Rectal smooth muscle tissue (tissue), 1 donor: Measurements from ENCODE around the gene SHC1.
"Not testable (repeated sequence)": the region's sequence is repeated elsewhere in the genome, so short reads cannot be mapped to it uniquely, and the experiment has no call there.

ENCODE experiments used
- H3K27ac ChIP-seq: one replicate; pipeline ENCODE4 v1.7.0; 2013; ENCODE audit warnings: low read depth, low read length, inconsistent platforms
- H3K27me3 ChIP-seq: one replicate; pipeline ENCODE4 v1.7.0; 2013; ENCODE audit warnings: low read length; ENCODE audit not compliant: control insufficient read depth, insufficient read depth
- H3K36me3 ChIP-seq: one replicate; pipeline ENCODE4 v1.7.0; 2013; ENCODE audit warnings: low read length; ENCODE audit not compliant: control insufficient read depth, insufficient read depth
- H3K4me1 ChIP-seq: one replicate; pipeline ENCODE4 v1.7.0; 2013; ENCODE audit warnings: low read length; ENCODE audit not compliant: control insufficient read depth, insufficient read depth
- H3K4me3 ChIP-seq: one replicate; pipeline ENCODE4 v1.7.0; 2013; ENCODE audit warnings: low read length
- H3K9ac ChIP-seq: one replicate; pipeline ENCODE4 v1.7.0; 2013; ENCODE audit warnings: low read length

SHC1 gene

GRCh38 chr1:154988058-154988954, 17.8 kb upstream of the SHC1 start:
- Histone ChIP-seq H3K4me1 (peaks cover 4% of the 10 kb centered on the region), H3K4me3 (no peak overlapping the region), H3K9ac (no peak overlapping the region), H3K27me3 (no peaks in the 10 kb centered on the region), H3K36me3 (peaks cover 8% of the 10 kb centered on the region), H3K27ac (no peak overlapping the region)

GRCh38 chr1:154987326-154987725, 16.8 kb upstream of the SHC1 start:
- H3K27me3 ChIP-seq, result no peaks in the 10 kb centered on the region
- H3K27ac ChIP-seq, result no peak overlapping the region
- H3K4me3 ChIP-seq, result no peak overlapping the region
- H3K4me1 ChIP-seq, result peaks cover 6% of the 10 kb centered on the region
- no peak overlapping the region for H3K9ac ChIP-seq
- H3K36me3 ChIP-seq, result peaks cover 8% of the 10 kb centered on the region

GRCh38 chr1:154986736-154987135, 16.2 kb upstream of the SHC1 start:
- not testable (repeated sequence) for H3K27ac ChIP-seq, H3K9ac ChIP-seq, H3K36me3 ChIP-seq, H3K27me3 ChIP-seq, H3K4me1 ChIP-seq, H3K4me3 ChIP-seq

- Histone ChIP-seq H3K4me3 (peak overlapping the region; percentile 78), H3K27ac (peak overlapping the region; percentile 8), H3K27me3 (no peaks in the 10 kb centered on the region), H3K36me3 (peaks cover 4% of the 10 kb centered on the region), H3K4me1 (peaks cover 6% of the 10 kb centered on the region), H3K9ac (no peak overlapping the region)
Measured at GRCh38 chr1:154983776-154984466, 13.4 kb upstream of the SHC1 start.

GRCh38 chr1:154982897-154983648, 12.5 kb upstream of the SHC1 start, which contains the start of gene FLAD1:
Gene FLAD1, plus strand, starts transcription at chr1:154983344. Its CDS starts 351 bp downstream, at chr1:154983695.
- peak within 1 kb of the TSS; percentile 8 for H3K27ac ChIP-seq
- H3K4me3 ChIP-seq, result peak within 1 kb of the TSS; percentile 78
- H3K36me3 ChIP-seq, result peaks cover 3% of the 10 kb centered on the region
- peaks cover 6% of the 10 kb centered on the region for H3K4me1 ChIP-seq
- peak within 1 kb of the TSS; percentile 20 for H3K9ac ChIP-seq
- H3K27me3 ChIP-seq, result no peaks in the 10 kb centered on the region

DNA sequence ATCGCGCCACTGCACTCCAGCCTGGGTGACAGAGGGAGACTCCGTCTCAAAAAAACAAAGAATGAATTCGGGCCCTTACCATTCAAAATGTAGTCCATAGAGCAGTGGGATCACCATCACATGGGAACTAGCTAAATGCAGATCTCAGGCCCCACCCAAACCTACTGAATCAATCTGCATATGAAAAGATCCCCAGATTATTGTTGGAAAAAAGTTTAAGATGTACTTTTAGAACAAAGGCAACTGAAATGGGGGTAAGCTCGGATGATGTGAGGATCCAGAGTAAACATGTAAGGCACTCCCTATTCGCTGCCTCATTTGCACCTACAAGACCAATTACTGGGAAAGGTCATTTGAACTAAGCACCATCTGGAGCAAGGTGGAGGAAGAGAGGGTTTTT, 11.8 kb upstream of the SHC1 start:
- no peak overlapping the region for H3K9ac ChIP-seq
- H3K27ac ChIP-seq, result no peak overlapping the region
- H3K4me3 ChIP-seq, result peak overlapping the region; percentile 72

GRCh38 chr1:154978360-154978759, 7.8 kb upstream of the SHC1 start:
- H3K4me1 ChIP-seq, result peaks cover 6% of the 10 kb centered on the region
- no peak overlapping the region for H3K9ac ChIP-seq
- H3K36me3 ChIP-seq, result no peaks in the 10 kb centered on the region
- no peaks in the 10 kb centered on the region for H3K27me3 ChIP-seq
- no peak overlapping the region for H3K27ac ChIP-seq
- no peak overlapping the region for H3K4me3 ChIP-seq

More for the DNA sequence above, 11.8 kb upstream of the SHC1 start:
- Histone ChIP-seq H3K36me3 (no peaks in the 10 kb centered on the region), H3K27me3 (no peaks in the 10 kb centered on the region), H3K4me1 (peaks cover 6% of the 10 kb centered on the region)

DNA sequence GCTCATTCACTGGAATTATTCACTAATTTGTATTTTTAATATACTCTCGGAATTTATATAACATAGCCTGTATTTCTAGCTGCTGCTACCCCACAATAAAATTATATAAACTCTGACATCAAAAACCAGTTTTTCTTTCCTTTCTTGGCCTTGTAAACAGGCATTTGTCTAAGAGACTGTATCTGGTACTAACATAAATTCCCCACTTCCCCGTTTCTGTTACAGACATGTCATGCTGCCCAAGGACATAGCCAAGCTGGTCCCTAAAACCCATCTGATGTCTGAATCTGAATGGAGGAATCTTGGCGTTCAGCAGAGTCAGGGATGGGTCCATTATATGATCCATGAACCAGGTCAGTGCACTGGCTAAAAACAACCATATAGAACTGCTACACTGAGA, 7.2 kb upstream of the SHC1 start:
- H3K4me1 ChIP-seq, result peaks cover 11% of the 10 kb centered on the region
- H3K4me3 ChIP-seq, H3K27ac ChIP-seq, H3K36me3 ChIP-seq, H3K9ac ChIP-seq, H3K27me3 ChIP-seq: not testable (repeated sequence)

DNA sequence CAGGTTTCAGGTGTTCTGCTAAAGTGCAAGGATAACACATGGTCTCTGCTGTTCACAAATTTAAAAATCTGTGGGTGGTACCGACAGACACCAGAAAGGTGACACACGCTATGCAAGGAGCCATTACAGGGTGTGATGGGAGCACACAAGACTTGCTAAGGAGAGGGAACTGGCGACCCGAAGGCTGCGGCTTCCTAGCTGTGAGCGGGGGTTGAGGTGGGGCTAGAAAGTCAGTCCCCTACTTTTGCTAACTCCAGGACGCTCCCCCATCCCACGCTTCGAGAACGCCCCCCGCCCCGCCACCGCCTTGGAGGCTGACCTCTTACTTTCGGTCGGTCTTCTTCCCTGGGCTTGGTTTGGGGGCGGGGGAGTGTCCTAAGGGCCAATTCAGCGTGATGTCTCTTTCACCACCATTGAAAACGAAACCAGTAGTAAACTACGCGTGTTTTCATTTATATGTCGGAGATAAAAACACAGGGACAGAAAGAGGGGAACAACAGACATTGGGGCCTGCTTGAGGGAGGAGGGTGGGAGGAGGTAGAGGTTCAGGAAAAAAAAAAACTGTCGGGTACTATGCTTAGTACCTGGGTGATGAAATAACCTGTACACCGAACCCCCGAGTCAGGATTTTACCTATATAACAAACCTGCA, 5.0 kb upstream of the SHC1 start:
- Histone ChIP-seq H3K4me1 (peaks cover 21% of the 10 kb centered on the region), H3K4me3 (peak overlapping the region; percentile 75), H3K27ac (peak overlapping the region; percentile 93), H3K36me3 (no peaks in the 10 kb centered on the region), H3K27me3 (no peaks in the 10 kb centered on the region), H3K9ac (peak overlapping the region; percentile 77)

- H3K4me1 ChIP-seq, result peaks cover 25% of the 10 kb centered on the region
- peak overlapping the region; percentile 77 for H3K9ac ChIP-seq
- no peaks in the 10 kb centered on the region for H3K36me3 ChIP-seq
- H3K27ac ChIP-seq, result peak overlapping the region; percentile 93
- no peaks in the 10 kb centered on the region for H3K27me3 ChIP-seq
- peak overlapping the region; percentile 75 for H3K4me3 ChIP-seq
Measured at GRCh38 chr1:154974808-154975408, 4.4 kb upstream of the SHC1 start.

- Histone ChIP-seq H3K4me3 (peak within 1 kb of the TSS; percentile 88), H3K27me3 (no peaks in the 10 kb centered on the region), H3K36me3 (peaks cover 2% of the 10 kb centered on the region), H3K9ac (peak within 1 kb of the TSS; percentile 92), H3K4me1 (peaks cover 28% of the 10 kb centered on the region), H3K27ac (peak within 1 kb of the TSS; percentile 98)
Measured at GRCh38 chr1:154974102-154974807, 3.7 kb upstream of the SHC1 start, which contains the start of gene CKS1B. Gene CKS1B, plus strand, starts transcription at chr1:154974681. Its CDS starts 65 bp downstream, at chr1:154974746.
